LNCaP clone FGC (cell line): ENCODE measurements around the gene TTC33.

Experiments
- DNase-seq: peaks from one replicate; pipeline ENCODE4 v3.0.0-alpha.2; 2011; ENCODE audit warnings: low read depth
- H3K4me3 ChIP-seq: 2 replicates; pipeline ENCODE4 v1.5.1; 2011; ENCODE audit warnings: mild to moderate bottlenecking, low read depth, low read length, control low read depth
- TF ChIP-seq, protein P1 (sequence below): IDR thresholded peaks from 2 replicates; pipeline ENCODE4 v1.5.1; 2012; ENCODE audit warnings: mild to moderate bottlenecking; ENCODE audit not compliant: control insufficient read depth, insufficient read depth; ENCODE audit errors: extremely low read depth

TTC33 gene

DNA sequence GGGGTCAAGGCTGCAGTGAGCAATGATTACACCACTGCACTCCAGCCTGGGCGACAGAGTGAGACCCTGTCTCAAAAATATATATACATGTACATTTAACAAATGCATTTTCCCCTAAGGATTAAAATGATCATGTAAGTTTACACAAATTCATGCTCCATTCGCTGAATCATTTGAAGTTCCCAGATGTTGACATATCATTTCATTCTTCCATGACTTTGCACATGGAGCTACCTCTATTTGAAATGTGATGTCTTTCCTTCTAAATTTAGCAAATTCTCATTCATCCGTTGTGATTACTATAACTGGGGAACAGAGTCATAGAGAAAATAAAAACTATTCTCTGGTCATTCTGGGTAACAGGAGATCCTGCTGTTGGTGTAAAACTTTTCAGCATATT is 65.5 kb downstream of the TTC33 start:
- no peak for DNase-seq
- TF ChIP-seq, protein P1, sequence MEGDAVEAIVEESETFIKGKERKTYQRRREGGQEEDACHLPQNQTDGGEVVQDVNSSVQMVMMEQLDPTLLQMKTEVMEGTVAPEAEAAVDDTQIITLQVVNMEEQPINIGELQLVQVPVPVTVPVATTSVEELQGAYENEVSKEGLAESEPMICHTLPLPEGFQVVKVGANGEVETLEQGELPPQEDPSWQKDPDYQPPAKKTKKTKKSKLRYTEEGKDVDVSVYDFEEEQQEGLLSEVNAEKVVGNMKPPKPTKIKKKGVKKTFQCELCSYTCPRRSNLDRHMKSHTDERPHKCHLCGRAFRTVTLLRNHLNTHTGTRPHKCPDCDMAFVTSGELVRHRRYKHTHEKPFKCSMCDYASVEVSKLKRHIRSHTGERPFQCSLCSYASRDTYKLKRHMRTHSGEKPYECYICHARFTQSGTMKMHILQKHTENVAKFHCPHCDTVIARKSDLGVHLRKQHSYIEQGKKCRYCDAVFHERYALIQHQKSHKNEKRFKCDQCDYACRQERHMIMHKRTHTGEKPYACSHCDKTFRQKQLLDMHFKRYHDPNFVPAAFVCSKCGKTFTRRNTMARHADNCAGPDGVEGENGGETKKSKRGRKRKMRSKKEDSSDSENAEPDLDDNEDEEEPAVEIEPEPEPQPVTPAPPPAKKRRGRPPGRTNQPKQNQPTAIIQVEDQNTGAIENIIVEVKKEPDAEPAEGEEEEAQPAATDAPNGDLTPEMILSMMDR: no peak
- H3K4me3 ChIP-seq: no peak overlapping the region

DNA sequence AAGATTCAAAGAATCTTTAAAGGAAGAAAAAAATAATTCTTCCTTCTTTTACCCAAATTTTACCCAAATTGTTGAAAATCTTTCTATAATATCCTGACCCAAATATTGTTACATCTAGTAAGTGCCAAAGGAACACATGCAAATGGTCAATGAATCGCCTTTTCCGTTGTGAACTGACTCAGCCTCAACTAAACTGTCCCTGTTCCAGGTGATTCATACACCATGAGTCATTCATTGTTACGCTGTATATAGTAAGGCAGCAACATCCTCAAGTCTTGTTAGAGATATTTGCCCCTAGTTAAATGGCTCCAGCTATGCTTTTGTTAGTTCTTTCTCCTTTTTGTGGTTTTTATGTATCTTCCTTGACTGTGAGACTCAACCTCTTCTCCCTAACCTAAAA is 66.3 kb downstream of the TTC33 start:
- H3K4me3 ChIP-seq: no peak overlapping the region
- TF ChIP-seq, protein P1: no peak
- DNase-seq: no peak

DNA sequence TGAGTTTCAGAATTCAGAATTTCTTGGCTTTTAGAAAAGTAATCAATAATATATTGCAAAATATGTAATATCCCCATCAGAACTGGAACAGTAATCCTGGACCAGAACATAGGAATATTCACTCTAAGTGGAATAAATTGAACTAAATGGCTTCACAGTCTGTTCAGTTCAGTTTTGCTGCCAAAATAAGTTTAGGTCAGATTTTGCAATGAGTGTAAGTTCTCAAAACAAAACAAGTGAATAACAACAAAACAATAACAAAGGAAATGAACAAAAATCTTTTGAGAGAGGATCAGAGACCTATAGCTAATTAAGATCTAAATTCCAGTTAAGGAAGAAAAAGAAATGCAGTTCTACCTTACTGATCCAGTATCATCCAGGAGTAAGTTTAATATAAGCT is 66.8 kb downstream of the TTC33 start:
- TF ChIP-seq, protein P1: no peak
- no peak overlapping the region for H3K4me3 ChIP-seq
- no peak for DNase-seq

- TF ChIP-seq, protein P1: peak; percentile 85
- H3K4me3 ChIP-seq: no peak overlapping the region
- peak; percentile 68 for DNase-seq
These were observed 67.5 kb downstream of the TTC33 start for GRCh38 chr5:40688127-40688761.

DNA sequence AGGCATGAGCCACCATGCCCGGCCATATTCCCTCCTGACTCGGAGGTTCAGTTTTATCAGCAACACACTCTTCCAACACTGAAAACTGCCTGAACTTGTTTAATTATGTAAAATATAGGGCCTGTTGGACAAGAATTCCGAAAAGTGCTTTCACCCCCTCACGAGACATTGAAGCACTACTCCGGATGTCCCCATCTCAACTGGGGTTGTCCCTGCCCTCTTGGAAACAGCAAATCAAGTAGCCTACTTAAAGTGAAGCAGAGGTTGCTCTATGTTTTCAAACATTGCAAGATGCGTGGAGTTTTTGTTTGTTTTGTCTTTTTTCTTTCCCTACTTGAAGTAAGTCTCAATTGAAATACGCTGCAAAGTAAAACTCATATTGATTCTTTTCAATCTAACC is 68.4 kb downstream of the TTC33 start:
- no peak overlapping the region for H3K4me3 ChIP-seq
- DNase-seq: no peak
- TF ChIP-seq, protein P1: no peak

GRCh38 chr5:40685976-40686486 is 69.7 kb downstream of the TTC33 start:
- no peak overlapping the region for H3K4me3 ChIP-seq
- peak; percentile 77 for DNase-seq

More at GRCh38 chr5:40685976-40686486, 69.7 kb downstream of the TTC33 start:
- TF ChIP-seq, protein P1: no peak
